Activated CD4-positive, alpha-beta T cell treated with anti-CD3 and anti-CD28 coated beads, Interleukin-2, Interleukin-4, amounts not matched to agents 100 ng/mL and 50 ng/mL, durations not matched to agents 16 hours and 8 hours (primary cell): Measurements from ENCODE around the gene DTWD1.
"Not testable (repeated sequence)": the region's sequence is repeated elsewhere in the genome, so short reads cannot be mapped to it uniquely, and the experiment has no call there.

Experiments used
- DNase-seq: peaks from one replicate; pipeline ENCODE4 v3.0.0-alpha.2; 2020; ENCODE audit warnings: low spot score

DTWD1 gene

GRCh38 chr15:49620658-49621368, at the start of gene DTWD1, which contains the start of gene FAM227B:
Gene DTWD1, plus strand, starts transcription at chr15:49621048. Its CDS starts 4,120 bp downstream, at chr15:49625168.
Gene FAM227B, minus strand, starts transcription at chr15:49620818. Its CDS starts 5,647 bp downstream, at chr15:49615171.
- peak; percentile 94 for DNase-seq

GRCh38 chr15:49573421-49573820, 47.4 kb upstream of the DTWD1 start:
- no peak for DNase-seq

GRCh38 chr15:49589030-49589429, 31.8 kb upstream of the DTWD1 start:
- DNase-seq = no peak

- not testable (repeated sequence) for DNase-seq
Measured at GRCh38 chr15:49592829-49593316, 28.0 kb upstream of the DTWD1 start.

- DNase-seq = no peak
Measured at GRCh38 chr15:49604625-49605409, 16.0 kb upstream of the DTWD1 start.

- DNase-seq = no peak
Measured at GRCh38 chr15:49605588-49605987, 15.3 kb upstream of the DTWD1 start.

- DNase-seq = no peak
Measured at GRCh38 chr15:49606594-49606993, 14.3 kb upstream of the DTWD1 start.

GRCh38 chr15:49610157-49610918, 10.5 kb upstream of the DTWD1 start:
- no peak for DNase-seq

- DNase-seq = not testable (repeated sequence)
Measured at GRCh38 chr15:49612240-49612639, 8.6 kb upstream of the DTWD1 start.

GRCh38 chr15:49619226-49619625, 1.6 kb upstream of the DTWD1 start:
- DNase-seq = no peak

GRCh38 chr15:49620199-49620598, 649 bp upstream of the DTWD1 start:
- DNase-seq = no peak

GRCh38 chr15:49621401-49621811, 558 bp downstream of the DTWD1 start:
- DNase-seq = peak; percentile 4

GRCh38 chr15:49621887-49622286, 1.0 kb downstream of the DTWD1 start:
- no peak for DNase-seq

- DNase-seq = no peak
Measured at GRCh38 chr15:49622561-49622960, 1.7 kb downstream of the DTWD1 start.

GRCh38 chr15:49624056-49624455, 3.2 kb downstream of the DTWD1 start:
- DNase-seq = no peak

GRCh38 chr15:49625460-49626036, 4.7 kb downstream of the DTWD1 start:
- DNase-seq = no peak

- no peak for DNase-seq
Measured at GRCh38 chr15:49627407-49627877, 6.6 kb downstream of the DTWD1 start.

- DNase-seq = no peak
Measured at GRCh38 chr15:49628379-49628778, 7.5 kb downstream of the DTWD1 start.

GRCh38 chr15:49637857-49638256, 17.0 kb downstream of the DTWD1 start:
- DNase-seq = no peak

GRCh38 chr15:49644364-49644794, 23.5 kb downstream of the DTWD1 start:
- no peak for DNase-seq

GRCh38 chr15:49645277-49645676, 24.4 kb downstream of the DTWD1 start:
- DNase-seq = no peak

GRCh38 chr15:49645941-49646340, 25.1 kb downstream of the DTWD1 start:
- DNase-seq = no peak
